IPS DF 19.7 (cell line): ENCODE data around the gene ADGRD1.

ENCODE experiments used
- DNase-seq: peaks from one replicate; pipeline ENCODE4 v3.0.0-alpha.2; 2013; ENCODE audit warnings: low read depth, low spot score

ADGRD1 gene

GRCh38 chr12:131159660-131160059 is 206.0 kb downstream of the ADGRD1 start:
- peak; percentile 23 for DNase-seq

DNA sequence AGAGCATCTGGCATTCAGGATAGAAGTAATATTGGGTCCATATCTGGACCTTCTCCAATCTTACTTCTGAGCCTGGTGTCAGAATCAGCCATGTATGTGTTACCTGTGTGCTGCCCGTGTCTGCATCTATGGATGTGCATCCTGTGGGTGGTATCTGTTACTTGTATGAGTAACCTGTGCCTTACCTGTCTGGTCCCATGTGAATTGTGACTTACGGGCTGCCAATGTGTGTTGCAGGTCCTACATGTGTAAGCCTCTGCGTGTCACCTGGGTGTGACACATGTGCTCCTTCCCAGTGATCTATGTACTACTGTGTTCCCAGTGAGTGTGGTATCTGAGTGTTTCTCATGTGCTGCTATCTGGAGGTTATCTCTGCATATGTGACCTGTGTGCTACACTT is 208.4 kb downstream of the ADGRD1 start:
- no peak for DNase-seq

DNA sequence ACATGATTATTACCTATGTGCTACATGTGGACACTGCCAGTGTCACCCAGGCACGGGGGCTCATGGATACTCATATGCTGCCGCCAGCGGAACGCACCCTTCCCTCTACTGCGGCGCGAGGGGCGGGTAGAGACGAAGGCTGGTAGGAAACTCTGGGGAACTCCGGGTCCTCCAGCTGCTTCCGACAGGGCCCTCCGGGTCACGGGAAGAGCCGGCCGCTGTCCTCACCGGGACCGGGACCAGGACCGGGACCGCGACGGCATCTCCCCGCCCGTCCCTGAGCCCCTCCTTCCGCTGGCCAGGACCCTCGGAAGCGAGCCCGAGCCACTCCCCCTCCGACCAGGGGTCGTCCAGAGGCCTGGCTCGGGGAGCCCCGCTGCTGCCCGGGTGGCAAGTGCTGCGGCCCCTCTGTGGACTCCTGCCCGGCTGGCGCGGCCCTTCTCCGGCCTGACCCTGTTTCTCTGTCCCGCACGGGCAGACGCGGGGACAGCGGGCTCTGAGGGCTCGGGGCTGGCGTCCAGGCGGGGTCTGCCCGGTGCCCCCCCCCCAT is 209.6 kb downstream of the ADGRD1 start:
- DNase-seq = no peak

DNA sequence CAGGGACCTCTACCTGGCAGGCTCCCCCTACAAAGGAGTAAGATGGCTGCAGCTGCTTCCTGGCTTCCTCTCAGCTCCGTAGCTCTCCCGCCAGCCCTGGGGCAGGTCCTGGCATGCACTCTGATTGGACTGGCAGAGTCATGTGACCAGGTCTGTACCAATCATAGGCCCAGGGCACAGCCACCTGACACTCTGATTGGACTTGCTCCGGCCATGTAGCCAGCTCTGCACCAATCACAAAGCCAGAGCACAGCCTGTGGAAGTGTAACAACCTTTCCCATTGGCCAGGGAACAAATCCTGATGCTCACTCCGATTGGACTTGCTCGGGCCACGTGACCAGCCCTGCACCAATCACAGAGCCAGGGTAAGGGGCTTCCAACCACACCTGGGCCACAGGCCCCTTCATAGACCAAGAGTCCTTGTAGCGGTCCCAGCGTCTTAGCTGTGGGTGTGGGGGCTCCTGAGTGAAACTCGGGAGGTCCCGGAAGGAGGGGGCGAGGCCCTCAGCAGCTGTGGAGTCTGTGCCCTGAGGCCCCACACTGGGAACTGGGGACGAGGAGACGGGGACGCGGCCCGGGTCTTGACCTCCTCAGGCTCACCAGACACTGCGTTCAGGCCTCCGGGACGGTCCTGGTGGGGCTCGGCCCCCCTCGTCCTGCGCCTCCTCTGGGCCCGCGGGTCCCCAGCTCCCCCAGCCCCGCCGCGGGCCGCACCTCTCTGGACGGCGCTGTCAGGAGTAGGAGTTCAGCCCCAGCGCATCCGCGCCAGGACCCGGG is 210.6 kb downstream of the ADGRD1 start:
- DNase-seq = peak; percentile 2

- no peak for DNase-seq
These were observed 213.0 kb downstream of the ADGRD1 start for GRCh38 chr12:131166717-131167116.

GRCh38 chr12:131167334-131167733 is 213.6 kb downstream of the ADGRD1 start:
- no peak for DNase-seq

GRCh38 chr12:131171029-131171428 is 217.3 kb downstream of the ADGRD1 start:
- DNase-seq = no peak

GRCh38 chr12:131174901-131175300 is 221.2 kb downstream of the ADGRD1 start:
- DNase-seq = no peak

GRCh38 chr12:131176266-131176665 is 222.6 kb downstream of the ADGRD1 start:
- DNase-seq = no peak

- DNase-seq = no peak
These were observed 223.2 kb downstream of the ADGRD1 start for GRCh38 chr12:131176926-131177325.

- DNase-seq = no peak
These were observed 223.9 kb downstream of the ADGRD1 start for GRCh38 chr12:131177599-131177998.

DNA sequence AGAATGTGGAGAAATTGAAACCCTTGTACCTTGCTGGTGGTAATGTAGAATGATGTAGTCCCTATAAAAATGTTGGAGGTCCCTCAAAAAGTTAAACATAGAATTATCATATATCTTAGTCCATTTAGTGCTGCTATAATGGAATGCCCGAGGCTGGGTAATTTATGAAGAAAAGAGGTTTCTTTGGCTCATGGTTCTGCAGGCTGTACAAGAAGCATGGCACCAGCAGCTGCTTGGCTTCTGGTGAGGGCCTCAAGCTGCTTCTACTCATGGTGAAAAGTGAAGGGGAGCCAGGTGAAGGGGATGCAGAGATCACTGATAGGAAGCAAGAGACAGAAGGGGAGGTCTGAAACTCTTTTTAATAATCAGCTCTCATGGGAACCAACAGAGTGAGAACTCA is 233.9 kb downstream of the ADGRD1 start:
- no peak for DNase-seq

DNA sequence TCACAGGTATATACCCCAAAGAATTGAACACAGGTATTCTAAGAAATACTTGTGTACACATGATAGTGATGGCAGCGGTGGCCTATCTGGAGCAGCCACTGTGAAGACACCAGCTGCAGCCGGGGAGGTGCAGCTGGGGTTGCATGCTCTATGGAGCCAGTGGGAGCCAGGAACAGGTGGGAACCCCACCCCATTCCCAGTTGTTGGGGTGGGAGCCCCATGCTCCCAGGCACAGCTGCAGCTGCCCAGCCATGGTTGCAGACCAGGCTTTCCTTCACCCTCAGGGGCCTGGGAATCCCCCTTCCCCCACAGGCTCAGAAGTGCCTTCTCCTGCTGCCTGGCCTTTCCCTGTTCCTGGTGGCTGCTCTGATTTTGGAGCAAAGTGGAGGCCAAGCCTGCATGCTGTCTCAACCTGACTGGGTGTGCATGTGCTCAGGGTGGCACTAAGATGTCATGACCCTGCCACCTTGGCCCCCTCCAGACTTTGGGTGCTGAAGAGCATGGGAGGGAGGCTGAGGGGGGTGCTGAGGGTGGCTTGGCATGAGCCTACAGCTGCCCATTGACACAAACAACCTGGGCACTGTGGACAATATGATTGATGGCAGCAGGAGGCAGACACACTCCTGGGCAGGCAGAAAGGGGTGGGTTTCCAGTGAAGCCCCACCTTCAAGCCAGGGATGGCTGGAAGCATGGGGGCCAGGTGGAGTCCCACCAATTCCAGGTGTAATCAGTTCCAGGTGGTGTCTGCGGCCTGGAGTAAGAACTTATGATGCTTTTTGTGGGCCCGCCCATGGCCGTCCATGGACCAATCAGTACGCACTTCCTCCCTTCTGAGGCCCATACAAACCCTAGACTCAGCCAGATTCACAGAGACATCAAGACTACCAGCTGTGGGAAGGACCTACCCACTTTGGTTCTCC is 234.7 kb downstream of the ADGRD1 start:
- no peak for DNase-seq

DNA sequence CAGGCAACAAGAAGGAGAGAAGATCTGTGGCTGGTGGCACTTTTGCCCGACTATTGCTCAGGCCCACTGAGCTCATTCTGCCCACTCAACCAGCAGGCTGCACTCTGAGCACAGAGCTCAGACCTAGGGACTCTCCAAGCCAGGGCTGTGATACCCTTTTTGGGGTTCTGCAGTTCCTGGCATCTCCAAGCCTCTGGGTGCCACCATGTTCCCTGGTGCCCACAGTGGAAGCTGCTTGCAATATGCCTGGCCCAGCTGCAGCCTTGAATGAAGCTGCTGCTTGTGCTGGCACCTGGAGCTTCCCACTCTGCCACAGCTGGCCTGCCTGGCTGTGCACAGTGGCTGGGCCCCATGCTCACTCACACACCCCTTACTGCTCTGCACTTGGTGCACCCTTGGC is 236.1 kb downstream of the ADGRD1 start:
- no peak for DNase-seq

DNA sequence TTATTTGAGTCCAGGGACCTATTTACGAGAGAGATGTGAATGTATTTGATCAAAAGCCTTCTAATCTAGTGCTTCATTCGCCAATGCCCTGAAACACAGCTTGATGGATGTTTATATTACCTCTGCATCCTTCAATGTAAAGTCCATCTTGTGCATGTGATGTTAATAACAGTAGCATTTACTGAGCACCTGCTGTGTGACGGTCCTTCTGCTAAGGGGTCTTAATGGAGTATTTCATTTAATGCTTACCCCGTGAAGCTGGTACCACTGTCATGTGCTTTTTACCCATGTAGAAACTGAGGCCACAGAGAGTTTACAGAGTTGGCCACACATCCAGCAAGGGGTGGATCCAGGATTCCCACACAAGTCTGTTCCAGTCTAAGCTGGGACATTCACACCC is 237.3 kb downstream of the ADGRD1 start:
- no peak for DNase-seq
